Sigmoid colon (tissue), 3 donors: ENCODE measurements around the gene EHBP1.

ENCODE experiments used
- POLR2A ChIP-seq, 2 donors: fragments of 450-650 bp; IDR thresholded peaks; one replicate each; pipeline ENCODE4 v1.6.1; 2016; ENCODE audit warnings: antibody characterized with exemption in 2 of 2, mild to moderate bottlenecking in 2 of 2, moderate library complexity in 2 of 2
- TF ChIP-seq, protein P1 (sequence below), 4 experiments: fragments of 450-650 bp in 3 of 4; fragments of 200-600 bp in 1 of 4; IDR thresholded peaks; one replicate each; pipeline ENCODE4 v1.5.1; 2016 to 2019; ENCODE audit warnings: antibody characterized with exemption in 4 of 4, mild to moderate bottlenecking in 3 of 4, moderate library complexity in 2 of 4

DNA sequence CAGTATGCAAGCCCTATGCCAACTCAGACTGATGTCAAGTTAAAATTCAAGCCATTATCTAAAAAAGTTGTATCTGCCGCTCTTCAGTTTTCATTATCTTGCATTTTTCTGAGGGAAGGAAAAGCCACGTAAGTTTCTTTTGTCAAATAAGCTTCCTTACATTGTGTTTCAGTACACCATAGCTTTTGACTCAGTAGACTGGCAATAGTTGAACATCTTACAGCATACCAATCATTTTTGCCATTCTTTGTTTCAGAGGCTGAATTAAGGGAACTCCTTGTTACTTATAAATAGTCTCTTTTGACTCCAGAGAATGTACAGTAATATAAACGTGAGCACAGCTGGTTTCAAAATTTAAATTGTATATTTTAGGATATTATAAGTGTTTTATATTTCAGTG lies 120.6 kb downstream of the EHBP1 start:
- TF ChIP-seq, protein P1, sequence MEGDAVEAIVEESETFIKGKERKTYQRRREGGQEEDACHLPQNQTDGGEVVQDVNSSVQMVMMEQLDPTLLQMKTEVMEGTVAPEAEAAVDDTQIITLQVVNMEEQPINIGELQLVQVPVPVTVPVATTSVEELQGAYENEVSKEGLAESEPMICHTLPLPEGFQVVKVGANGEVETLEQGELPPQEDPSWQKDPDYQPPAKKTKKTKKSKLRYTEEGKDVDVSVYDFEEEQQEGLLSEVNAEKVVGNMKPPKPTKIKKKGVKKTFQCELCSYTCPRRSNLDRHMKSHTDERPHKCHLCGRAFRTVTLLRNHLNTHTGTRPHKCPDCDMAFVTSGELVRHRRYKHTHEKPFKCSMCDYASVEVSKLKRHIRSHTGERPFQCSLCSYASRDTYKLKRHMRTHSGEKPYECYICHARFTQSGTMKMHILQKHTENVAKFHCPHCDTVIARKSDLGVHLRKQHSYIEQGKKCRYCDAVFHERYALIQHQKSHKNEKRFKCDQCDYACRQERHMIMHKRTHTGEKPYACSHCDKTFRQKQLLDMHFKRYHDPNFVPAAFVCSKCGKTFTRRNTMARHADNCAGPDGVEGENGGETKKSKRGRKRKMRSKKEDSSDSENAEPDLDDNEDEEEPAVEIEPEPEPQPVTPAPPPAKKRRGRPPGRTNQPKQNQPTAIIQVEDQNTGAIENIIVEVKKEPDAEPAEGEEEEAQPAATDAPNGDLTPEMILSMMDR (IDR thresholded peaks at IDR 0.05) = no peak
- no peak for TF ChIP-seq POLR2A (IDR thresholded peaks at IDR 0.05)
